MCF 10A (cell line): Measurements from ENCODE around the gene TMC4. TPM values are rescaled to one million over a fixed set of nuclear protein-coding genes. Genes with fewer than 3 reads are reported as not detected.

Experiments used
- BruUV-seq: library from RNA; stranded (reverse); fragments of 400-500 nt; replicated peaks from 2 replicates; lab custom pipeline; 2021; lab: Mats Ljungman, UMichigan
- CTCF ChIA-PET: fragments of 300-600 bp; sonication (Branson Sonifier 250); formaldehyde crosslinking; extraction: SDS; loops from one replicate; lab custom pipeline; 2021; ENCODE audit warnings: antibody characterized with exemption, inconsistent platforms; lab: Yijun Ruan, JAX
- POLR2A ChIA-PET: fragments of 300-600, 350-650 bp; sonication (Branson Sonifier 250); formaldehyde crosslinking; extraction: SDS; loops from one replicate; lab custom pipeline; 2020; ENCODE audit warnings: antibody characterized with exemption, inconsistent platforms; lab: Yijun Ruan, JAX
- DNase-seq: peaks from one replicate; pipeline ENCODE4 v3.0.0-alpha.2; 2018; ENCODE audit not compliant: unreplicated experiment
- H3K27ac Mint-ChIP-seq: one replicate; pipeline ENCODE4 v1.8.0; 2022; ENCODE audit warnings: mild to moderate bottlenecking, low read depth, mixed read lengths; ENCODE audit not compliant: unreplicated experiment
- H3K27me3 Mint-ChIP-seq: one replicate; pipeline ENCODE4 v1.8.0; 2022; ENCODE audit warnings: mixed read lengths; ENCODE audit not compliant: insufficient read depth, unreplicated experiment
- H3K36me3 Mint-ChIP-seq: one replicate; pipeline ENCODE4 v1.8.0; 2022; ENCODE audit warnings: mild to moderate bottlenecking, moderate library complexity, mixed read lengths; ENCODE audit not compliant: insufficient read depth, unreplicated experiment
- H3K4me1 Mint-ChIP-seq: one replicate; pipeline ENCODE4 v1.8.0; 2022; ENCODE audit warnings: mixed read lengths; ENCODE audit not compliant: insufficient read depth, unreplicated experiment
- H3K4me3 Mint-ChIP-seq: one replicate; pipeline ENCODE4 v1.8.0; 2022; ENCODE audit warnings: mild to moderate bottlenecking, moderate library complexity, mixed read lengths; ENCODE audit not compliant: unreplicated experiment
- H3K9me3 Mint-ChIP-seq: one replicate; pipeline ENCODE4 v1.8.0; 2022; ENCODE audit warnings: mixed read lengths; ENCODE audit not compliant: unreplicated experiment
- intact Hi-C: fragments of 100-400 bp; cut with micrococcal nuclease; formaldehyde crosslinking; loops from 2 replicates; pipeline ENCODE4 v1.14.1; 2022
- total RNA-seq: library from RNA; stranded (reverse); gene quantifications from 2 replicates; pipeline ENCODE4 v1.2.3, GENCODE V29; 2022
- TF ChIP-seq, protein P1 (sequence below): fragments of 200-600 bp; IDR thresholded peaks from one replicate; pipeline ENCODE4 v1.8.0; 2022; ENCODE audit warnings: antibody characterized with exemption, mild to moderate bottlenecking; ENCODE audit not compliant: unreplicated experiment

TMC4 gene
- total RNA-seq, 1 experiment from 2014 or later: 6.1 TPM

DNA sequence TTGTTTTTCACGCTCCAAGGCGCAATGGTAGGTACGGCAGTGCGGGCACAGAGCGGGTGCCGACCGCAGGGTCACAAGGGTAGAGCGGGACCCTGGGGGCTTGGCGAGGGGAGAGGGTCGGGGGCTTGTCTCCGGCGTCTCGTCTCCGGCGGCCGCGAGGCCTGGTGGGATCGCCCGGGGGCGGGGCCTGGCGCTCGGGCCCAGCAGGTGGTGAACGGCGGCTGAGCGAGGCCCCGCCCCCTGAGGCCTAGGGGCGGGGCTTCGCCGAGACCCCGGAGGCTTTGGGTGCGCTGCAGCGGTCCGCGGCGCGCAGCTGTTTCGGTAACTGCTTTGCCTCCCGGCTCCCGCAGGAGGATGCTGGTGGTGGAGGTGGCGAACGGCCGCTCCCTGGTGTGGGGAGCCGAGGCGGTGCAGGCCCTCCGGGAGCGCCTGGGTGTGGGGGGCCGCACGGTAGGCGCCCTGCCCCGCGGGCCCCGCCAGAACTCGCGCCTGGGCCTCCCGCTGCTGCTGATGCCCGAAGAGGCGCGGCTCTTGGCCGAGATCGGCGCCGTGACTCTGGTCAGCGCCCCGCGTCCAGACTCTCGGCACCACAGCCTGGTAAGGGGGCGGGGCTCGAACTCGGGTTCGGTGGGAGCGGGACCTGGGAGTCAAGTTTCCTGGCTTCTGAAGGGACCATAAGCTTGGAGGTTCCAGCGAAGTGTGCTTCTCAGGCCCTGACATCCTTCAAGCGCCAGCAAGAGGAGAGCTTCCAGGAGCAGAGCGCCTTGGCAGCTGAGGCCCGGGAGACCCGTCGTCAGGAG is 18.3 kb upstream of the TMC4 start, which contains the start of gene TSEN34:
TSEN34 (plus strand) TSS at position 298 of the 800 bp plus-strand sequence; CDS start at position 355, 57 bp downstream.
- peaks cover 57% of the 10 kb centered on the region for H3K36me3 Mint-ChIP-seq
- POLR2A ChIA-PET: interaction anchor here (0.6 to 9.1 kb wide), 16 partner anchors 10 to 1511 kb away, joined by 3 to 324 read pairs (median 4); partner anchors contain the start of genes CNOT3, LENG1, LENG8 and LENG9
- TSS peak; percentile 46 for BruUV-seq
- H3K4me1 Mint-ChIP-seq: peaks cover 20% of the 10 kb centered on the region
- CTCF ChIA-PET: interaction anchor here (0.6 to 1.0 kb wide), 3 partner anchors 9 to 54 kb away, joined by 3 to 6 read pairs (median 3); no protein-coding TSS in a partner anchor
- peak within 1 kb of the TSS; percentile 100 for H3K27ac Mint-ChIP-seq
- TF ChIP-seq, protein P1, sequence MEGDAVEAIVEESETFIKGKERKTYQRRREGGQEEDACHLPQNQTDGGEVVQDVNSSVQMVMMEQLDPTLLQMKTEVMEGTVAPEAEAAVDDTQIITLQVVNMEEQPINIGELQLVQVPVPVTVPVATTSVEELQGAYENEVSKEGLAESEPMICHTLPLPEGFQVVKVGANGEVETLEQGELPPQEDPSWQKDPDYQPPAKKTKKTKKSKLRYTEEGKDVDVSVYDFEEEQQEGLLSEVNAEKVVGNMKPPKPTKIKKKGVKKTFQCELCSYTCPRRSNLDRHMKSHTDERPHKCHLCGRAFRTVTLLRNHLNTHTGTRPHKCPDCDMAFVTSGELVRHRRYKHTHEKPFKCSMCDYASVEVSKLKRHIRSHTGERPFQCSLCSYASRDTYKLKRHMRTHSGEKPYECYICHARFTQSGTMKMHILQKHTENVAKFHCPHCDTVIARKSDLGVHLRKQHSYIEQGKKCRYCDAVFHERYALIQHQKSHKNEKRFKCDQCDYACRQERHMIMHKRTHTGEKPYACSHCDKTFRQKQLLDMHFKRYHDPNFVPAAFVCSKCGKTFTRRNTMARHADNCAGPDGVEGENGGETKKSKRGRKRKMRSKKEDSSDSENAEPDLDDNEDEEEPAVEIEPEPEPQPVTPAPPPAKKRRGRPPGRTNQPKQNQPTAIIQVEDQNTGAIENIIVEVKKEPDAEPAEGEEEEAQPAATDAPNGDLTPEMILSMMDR: no peak
- intact Hi-C loops: loop anchor here (5.0 kb wide), 1 partner anchor 1416 kb away; the partner anchor contains the start of gene ZNF865
- H3K9me3 Mint-ChIP-seq: no peaks in the 10 kb centered on the region
- H3K4me3 Mint-ChIP-seq: peak within 1 kb of the TSS; percentile 85
- peak; percentile 87 for DNase-seq
- H3K27me3 Mint-ChIP-seq: no peaks in the 10 kb centered on the region

DNA sequence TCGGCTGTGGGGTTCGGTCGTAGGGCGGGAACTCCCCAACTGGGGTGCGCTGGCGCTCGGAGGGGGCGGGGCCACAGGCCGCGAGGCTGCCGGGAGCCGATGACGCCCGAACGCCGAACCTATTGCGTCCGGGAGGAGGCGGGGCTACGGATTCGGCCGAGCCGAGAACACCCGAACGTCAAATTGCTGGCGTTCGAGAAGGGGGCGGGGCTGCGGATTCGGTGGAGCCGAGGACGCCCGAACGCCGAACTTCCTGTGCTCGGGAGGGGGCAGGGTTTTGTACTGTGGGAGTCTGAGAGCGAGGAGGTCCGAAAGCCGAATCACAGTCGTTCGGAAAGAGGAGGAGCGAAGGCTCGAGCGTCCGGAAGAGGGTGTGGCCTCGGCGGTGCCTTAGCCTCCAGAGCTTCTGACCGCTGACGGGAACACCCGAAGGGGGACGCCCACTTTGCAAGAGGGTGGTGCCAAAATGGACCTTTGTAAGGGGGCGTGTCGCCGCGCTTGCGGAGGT is 17.6 kb upstream of the TMC4 start:
- H3K27ac Mint-ChIP-seq: peak overlapping the region; percentile 100
- peaks cover 57% of the 10 kb centered on the region for H3K36me3 Mint-ChIP-seq
- ChIA-PET POLR2A (interaction anchor here (0.6 to 9.1 kb wide), 12 partner anchors 14 to 1512 kb away, joined by 3 to 324 read pairs (median 6); partner anchors contain the start of genes CNOT3, LENG1, LENG8 and LENG9), CTCF (interaction anchor here (0.6 to 1.0 kb wide), 2 partner anchors 9 to 25 kb away, joined by 3 to 6 read pairs; no protein-coding TSS in a partner anchor)
- BruUV-seq: no TSS peak
- peaks cover 20% of the 10 kb centered on the region for H3K4me1 Mint-ChIP-seq
- DNase-seq: peak; percentile 100
- TF ChIP-seq, protein P1: no peak
- no peaks in the 10 kb centered on the region for H3K27me3 Mint-ChIP-seq
- H3K4me3 Mint-ChIP-seq: peak overlapping the region; percentile 85
- no peaks in the 10 kb centered on the region for H3K9me3 Mint-ChIP-seq
- intact Hi-C loops: loop anchor here (5.0 kb wide), 1 partner anchor 1417 kb away; the partner anchor contains the start of gene ZNF865

DNA sequence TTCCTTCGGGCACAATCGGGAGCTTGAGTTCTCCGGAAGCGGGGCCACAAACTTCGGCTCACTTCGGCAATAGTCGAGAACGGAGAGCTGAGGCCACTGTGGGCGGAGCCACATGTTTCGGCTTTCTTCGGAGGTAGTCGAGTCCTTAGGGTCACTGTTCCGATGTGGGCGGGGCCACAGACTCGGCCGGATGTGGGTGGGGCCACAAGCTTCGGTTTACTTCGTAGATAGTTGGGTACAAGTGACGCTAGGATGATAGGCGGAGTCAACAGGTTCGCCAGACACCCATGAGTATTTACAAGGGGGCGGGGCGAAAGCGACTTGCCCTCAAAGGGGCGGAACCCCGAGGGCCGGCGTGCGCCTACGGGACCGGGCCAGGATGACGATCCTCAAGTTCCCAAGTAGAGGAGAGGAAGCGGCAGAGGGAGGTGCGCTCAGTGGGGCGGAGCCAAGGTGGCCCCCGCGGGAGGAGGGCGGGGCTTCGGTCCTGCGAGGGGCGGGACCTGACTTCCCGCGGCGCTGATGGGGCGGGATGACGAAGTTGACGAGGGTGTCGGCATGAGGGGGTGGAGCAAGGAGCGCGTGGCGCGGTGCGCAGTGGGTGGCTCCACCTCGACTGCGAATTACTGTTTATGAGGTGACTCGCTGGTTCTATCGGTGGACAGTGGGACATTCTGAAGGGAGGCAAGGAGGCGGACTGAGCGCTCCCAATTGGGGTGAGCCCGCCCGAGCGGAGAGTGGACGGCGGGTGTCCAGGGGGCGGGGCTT is 17.0 kb upstream of the TMC4 start:
- no peaks in the 10 kb centered on the region for H3K27me3 Mint-ChIP-seq
- no TSS peak for BruUV-seq
- H3K9me3 Mint-ChIP-seq: no peaks in the 10 kb centered on the region
- peak; percentile 100 for DNase-seq
- intact Hi-C loops: loop anchor here (1.0 to 5.0 kb wide), 3 partner anchors 41 to 1417 kb away; partner anchors contain the start of genes CNOT3 and ZNF865
- POLR2A ChIA-PET: interaction anchor here (0.6 to 9.1 kb wide), 20 partner anchors 13 to 1513 kb away, joined by 3 to 324 read pairs (median 6); partner anchors contain the start of genes CNOT3, LENG1, LENG8 and LENG9
- peak overlapping the region; percentile 100 for H3K27ac Mint-ChIP-seq
- CTCF ChIA-PET: interaction anchor here (0.6 to 2.4 kb wide), 11 partner anchors 9 to 1314 kb away, joined by 3 to 14 read pairs (median 3); partner anchors contain the start of genes RPS9 and TMC4
- peaks cover 56% of the 10 kb centered on the region for H3K36me3 Mint-ChIP-seq
- peaks cover 20% of the 10 kb centered on the region for H3K4me1 Mint-ChIP-seq
- peak overlapping the region; percentile 85 for H3K4me3 Mint-ChIP-seq
- TF ChIP-seq, protein P1: no peak
